Adipose tissue (tissue), 3 donors: Measurements from ENCODE around the gene ADCY5. TPM values are rescaled to one million over a fixed set of nuclear protein-coding genes. Genes with fewer than 3 reads are reported as not detected.

Experiments used
- H3K27ac ChIP-seq: one replicate; pipeline ENCODE4 v1.5.1; 2013; ENCODE audit warnings: low read depth, low read length
- WGBS, 3 donors: extraction: QIAGEN DNeasy Blood & Tissue Kit; methylation state at CpG; one replicate each; pipeline ENCODE4 v1.1.7; 2013; 5-methylcytosine and 5-hydroxymethylcytosine counted together
- polyA plus RNA-seq, 3 donors: library from polyadenylated mRNA; stranded (reverse); fragments of 200-250 nt; gene quantifications; one replicate each; pipeline ENCODE4 v1.2.3, GENCODE V29; 2013
- donor health status: healthy with polysubstance abuse.
- donor health status: Bipolar disorder and iron deficiency.
- donor health status: healthy.

ADCY5 gene
- polyA plus RNA-seq, 3 donors, result 6.0 to 76.1 (median 8.0) TPM

DNA sequence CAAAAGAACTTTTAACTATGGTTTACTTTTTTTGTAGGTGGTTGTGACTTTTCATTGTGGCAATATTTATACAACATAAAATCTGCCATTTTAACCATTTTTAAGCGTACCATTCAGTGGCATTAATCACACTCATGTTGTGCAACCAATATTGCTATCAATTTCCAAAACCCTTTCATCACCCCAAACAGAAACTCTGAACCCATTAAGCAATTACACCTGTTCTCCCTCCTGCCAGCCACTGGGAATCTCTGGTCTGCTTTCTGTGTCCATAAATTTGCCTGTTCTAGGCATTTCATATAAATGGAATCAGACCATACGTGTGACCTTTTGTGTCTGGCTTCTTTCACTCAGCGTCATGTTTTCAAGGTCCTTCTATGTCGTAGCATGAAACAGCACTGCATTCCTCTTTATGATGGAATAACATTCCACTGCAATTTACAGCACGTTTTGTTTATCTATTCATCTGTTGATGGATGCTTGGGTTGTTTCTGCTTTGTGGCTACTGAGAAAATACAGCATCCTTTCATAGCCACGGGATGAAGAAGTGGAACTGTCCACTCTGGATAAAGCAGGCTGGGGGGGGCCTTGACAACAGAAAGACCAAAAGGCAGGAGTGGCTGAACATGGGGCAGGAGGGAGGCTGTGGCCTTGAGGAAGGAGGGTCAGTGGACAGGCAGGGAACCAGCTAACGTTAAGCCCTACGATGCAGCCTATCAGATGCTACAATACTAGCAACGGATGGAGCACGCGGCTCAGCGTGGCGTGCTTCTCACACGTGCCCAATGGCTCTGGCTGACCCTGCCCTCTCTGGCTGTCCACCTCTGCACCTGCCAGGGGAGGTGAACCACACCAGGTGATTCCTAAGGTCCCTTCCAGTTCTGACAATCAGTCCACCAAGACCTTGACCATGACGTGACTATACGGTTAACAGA is 136.3 kb downstream of the ADCY5 start:
- 77 to 81% (median 77%) methylated on average over 16 of the region's 16 CpGs for WGBS, 3 donors
- no peak overlapping the region for H3K27ac ChIP-seq

DNA sequence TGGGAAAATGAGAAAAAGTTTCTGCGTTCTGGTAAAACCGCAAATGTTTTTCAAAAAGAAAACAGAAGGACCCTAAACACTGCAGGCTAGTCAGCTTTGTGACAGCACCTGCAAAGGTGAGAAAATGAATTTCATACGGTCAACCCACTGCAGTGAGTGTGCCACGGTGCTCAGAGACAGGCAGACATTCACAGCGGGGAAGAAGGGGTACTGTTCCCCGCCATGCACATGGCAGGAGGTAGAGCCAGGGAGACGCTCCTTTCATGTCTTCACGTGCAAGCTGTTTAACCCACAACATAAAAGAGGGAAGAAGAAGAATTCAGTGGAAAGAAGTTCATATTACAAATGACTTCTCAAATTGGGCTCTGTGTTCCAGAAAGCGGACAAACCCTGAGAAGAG is 137.7 kb downstream of the ADCY5 start:
- H3K27ac ChIP-seq, result no peak overlapping the region

GRCh38 chr3:123310741-123311140 is 138.1 kb downstream of the ADCY5 start:
- 67 to 74% (median 69%) methylated on average over 6 of the region's 6 CpGs for WGBS, 3 donors
- H3K27ac ChIP-seq, result no peak overlapping the region

More for the DNA sequence above, 137.7 kb downstream of the ADCY5 start:
- 81 to 90% (median 81%) methylated on average over 9 of the region's 9 CpGs for WGBS, 3 donors

DNA sequence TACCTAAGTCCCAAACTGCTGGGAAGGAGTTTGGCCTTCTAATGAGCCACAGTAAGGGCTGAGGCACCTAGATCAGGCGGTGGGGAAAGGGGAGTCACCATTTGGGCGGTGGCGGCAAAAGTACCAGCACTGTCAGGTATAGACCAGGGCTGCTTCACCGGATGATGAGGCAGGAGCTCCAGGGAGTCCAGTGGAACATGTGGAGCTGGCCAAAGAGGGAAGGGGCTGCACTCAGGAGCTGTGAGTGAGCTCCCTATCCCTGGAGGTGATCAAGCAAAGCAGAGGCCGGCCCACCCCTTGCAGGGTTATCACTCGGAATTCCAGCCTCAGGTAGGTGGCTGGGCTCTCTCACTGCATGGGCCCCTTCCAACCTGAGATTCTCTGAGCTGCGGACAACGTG is 138.7 kb downstream of the ADCY5 start:
- H3K27ac ChIP-seq, result no peak overlapping the region
- WGBS, 3 donors, result 90 to 95% (median 92%) methylated on average over 8 of the region's 8 CpGs

DNA sequence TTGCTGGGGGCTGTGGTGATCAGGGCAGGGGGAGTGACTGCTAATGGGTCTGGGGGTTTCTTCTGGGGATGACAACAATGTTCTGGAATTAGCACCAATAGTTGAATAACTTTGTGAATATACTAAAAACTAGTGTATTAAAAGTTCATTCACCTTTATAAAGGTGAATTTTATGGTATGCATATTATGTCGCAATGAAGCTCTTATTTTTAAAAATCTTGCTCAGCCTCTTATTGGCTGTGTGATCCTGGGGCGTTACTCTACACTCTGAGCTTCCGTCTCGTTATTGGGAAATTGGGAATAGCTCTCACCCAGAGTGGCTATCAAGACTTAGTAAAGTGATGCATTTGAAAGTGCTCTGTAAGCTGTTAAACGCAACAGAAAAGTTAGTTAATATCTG is 141.8 kb downstream of the ADCY5 start:
- 89 to 93% (median 92%) methylated on average over 5 of the region's 5 CpGs for WGBS, 3 donors
- no peak overlapping the region for H3K27ac ChIP-seq

GRCh38 chr3:123305192-123305591 is 143.7 kb downstream of the ADCY5 start:
- no peak overlapping the region for H3K27ac ChIP-seq
- 74 to 81% (median 77%) methylated on average over 2 of the region's 2 CpGs for WGBS, 3 donors

GRCh38 chr3:123303976-123304560 is 144.8 kb downstream of the ADCY5 start:
- WGBS, 3 donors, result 88 to 91% (median 90%) methylated on average over 15 of the region's 15 CpGs
- no peak overlapping the region for H3K27ac ChIP-seq

GRCh38 chr3:123302961-123303360 is 145.9 kb downstream of the ADCY5 start:
- WGBS, 3 donors, result 78 to 90% (median 86%) methylated on average over 14 of the region's 14 CpGs
- no peak overlapping the region for H3K27ac ChIP-seq

DNA sequence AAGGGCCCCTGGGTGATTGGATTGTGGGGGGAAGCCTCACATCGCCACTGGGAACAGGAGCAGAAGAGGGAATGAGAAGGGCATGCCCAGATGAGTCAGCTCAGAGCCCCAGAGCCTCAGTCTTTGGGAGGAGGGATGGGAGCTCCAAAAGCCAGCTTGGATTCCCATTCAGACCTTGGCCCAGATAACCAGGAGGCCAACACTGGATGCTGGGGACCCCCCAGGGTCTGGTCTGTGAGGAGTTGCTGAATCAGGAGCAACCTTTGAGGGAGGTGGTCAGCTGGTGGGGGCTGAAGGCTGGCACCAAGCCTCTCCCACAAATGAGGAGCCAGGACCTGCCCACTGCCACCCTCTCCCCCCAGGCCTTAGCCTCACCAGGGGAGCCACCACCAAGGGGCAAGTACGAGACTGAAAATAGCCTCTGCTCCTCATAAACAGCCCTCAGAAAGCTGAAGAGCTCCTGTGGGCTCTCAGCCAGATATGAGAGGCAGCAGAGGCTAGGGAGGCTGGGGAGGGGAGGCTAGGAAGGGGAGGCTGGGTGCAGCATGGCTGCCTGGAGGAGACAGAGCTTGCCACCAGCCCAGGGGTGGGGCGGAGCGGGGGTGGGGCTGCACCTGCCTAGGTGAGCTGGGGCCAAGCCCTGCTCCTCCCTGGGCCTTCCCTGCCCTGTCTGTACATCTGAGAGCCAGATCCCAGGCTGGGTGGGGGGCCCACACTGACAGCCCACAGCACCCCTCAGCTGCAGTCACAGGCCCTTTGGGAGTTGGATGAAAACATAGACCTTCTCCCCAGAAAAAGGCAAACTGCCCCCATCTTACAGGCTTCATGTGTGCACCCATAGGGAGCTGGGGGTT is 147.3 kb downstream of the ADCY5 start:
- no peak overlapping the region for H3K27ac ChIP-seq
- 62 to 83% (median 67%) methylated on average over 4 of the region's 4 CpGs for WGBS, 3 donors

DNA sequence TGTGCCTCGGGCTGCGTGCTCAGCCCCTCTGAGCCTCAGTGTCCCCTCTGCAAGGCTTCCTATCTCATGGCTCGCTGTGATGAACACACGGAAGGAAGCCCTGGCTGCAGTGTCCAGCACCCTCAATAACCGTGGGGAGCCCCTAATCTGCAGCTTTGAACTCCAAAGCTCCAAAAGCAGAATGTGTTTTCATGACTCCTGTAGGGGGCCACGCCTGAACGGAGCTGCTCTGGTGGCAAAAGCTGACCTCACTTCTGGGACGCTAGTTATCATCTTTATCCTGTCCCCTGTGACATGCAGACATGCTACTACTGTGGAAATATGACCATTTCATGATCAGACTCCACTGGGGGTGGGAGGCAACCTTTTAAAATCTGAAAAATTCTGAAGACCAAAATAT is 148.3 kb downstream of the ADCY5 start:
- WGBS, 3 donors, result 79 to 85% (median 82%) methylated on average over 8 of the region's 8 CpGs
- H3K27ac ChIP-seq, result no peak overlapping the region

GRCh38 chr3:123300056-123300455 is 148.8 kb downstream of the ADCY5 start:
- 91 to 94% (median 94%) methylated on average over 16 of the region's 16 CpGs for WGBS, 3 donors
- H3K27ac ChIP-seq, result no peak overlapping the region

DNA sequence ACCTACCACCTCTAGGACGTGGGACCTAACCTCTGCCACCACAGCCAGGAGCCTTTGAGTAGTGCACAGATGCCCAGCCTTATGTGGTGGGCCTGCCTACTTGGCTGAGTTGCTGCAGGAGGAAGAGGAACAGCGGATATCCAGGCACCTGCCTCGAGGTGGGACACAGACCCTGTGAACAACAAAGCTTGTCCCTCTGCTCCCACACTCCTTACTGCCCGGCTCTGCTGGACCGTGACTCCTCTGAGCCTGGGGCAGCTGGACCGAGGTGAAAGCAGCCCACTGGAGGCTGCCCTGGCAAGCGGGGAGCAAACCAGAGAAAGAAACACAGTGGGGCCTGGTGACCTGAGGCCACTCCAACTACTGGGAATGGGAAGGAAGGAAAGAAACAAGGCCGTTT is 149.3 kb downstream of the ADCY5 start:
- 78 to 86% (median 85%) methylated on average over 7 to 8 of the region's 8 CpGs for WGBS, 3 donors
- no peak overlapping the region for H3K27ac ChIP-seq

- 75 to 77% (median 76%) methylated on average over 5 of the region's 5 CpGs for WGBS, 3 donors
- H3K27ac ChIP-seq, result no peak overlapping the region
Measured at GRCh38 chr3:123298903-123299302, 150.0 kb downstream of the ADCY5 start.

DNA sequence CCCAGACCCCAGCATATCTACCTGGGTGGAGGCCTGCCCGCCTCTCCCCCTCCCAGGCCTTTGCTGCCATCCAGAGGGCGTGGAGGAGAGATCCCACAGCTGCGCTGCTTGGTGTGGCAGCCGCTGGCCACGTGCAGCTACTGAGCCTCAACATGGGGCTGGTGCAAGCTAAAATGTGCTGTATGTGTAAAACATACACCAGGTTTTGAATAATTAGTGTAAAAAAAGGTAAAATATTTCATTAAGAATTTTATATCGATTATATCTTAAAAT is 151.3 kb downstream of the ADCY5 start:
- 82 to 88% (median 84%) methylated on average over 6 of the region's 6 CpGs for WGBS, 3 donors
- no peak overlapping the region for H3K27ac ChIP-seq

GRCh38 chr3:123296836-123297626 is 151.9 kb downstream of the ADCY5 start:
- 82 to 85% (median 85%) methylated on average over 13 of the region's 13 CpGs for WGBS, 3 donors
- H3K27ac ChIP-seq, result no peak overlapping the region

- WGBS, 3 donors, result 86 to 88% (median 87%) methylated on average over 7 of the region's 7 CpGs
Measured at GRCh38 chr3:123296261-123296660, 152.6 kb downstream of the ADCY5 start.

DNA sequence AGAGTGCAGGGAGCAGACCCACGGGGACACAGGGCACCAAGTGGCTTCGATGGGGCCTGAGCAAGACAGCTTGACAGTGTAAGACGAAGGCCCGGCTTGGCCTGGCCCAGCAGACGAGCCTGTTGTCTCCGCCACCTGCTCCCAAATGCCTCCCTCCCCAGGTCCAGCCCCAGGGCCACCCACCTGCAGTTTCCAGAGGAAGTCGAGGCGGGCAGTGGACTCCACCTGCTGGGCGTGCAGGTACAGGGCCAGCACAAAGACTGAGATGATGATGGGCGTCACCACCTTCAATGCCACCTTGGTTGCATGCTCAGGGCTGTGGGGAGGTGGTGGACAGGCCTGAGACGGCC is 153.0 kb downstream of the ADCY5 start:
- WGBS, 3 donors, result 67 to 75% (median 73%) methylated on average over 10 to 11 of the region's 11 CpGs
- no peak overlapping the region for H3K27ac ChIP-seq

More at GRCh38 chr3:123296261-123296660, 152.6 kb downstream of the ADCY5 start:
- no peak overlapping the region for H3K27ac ChIP-seq

DNA sequence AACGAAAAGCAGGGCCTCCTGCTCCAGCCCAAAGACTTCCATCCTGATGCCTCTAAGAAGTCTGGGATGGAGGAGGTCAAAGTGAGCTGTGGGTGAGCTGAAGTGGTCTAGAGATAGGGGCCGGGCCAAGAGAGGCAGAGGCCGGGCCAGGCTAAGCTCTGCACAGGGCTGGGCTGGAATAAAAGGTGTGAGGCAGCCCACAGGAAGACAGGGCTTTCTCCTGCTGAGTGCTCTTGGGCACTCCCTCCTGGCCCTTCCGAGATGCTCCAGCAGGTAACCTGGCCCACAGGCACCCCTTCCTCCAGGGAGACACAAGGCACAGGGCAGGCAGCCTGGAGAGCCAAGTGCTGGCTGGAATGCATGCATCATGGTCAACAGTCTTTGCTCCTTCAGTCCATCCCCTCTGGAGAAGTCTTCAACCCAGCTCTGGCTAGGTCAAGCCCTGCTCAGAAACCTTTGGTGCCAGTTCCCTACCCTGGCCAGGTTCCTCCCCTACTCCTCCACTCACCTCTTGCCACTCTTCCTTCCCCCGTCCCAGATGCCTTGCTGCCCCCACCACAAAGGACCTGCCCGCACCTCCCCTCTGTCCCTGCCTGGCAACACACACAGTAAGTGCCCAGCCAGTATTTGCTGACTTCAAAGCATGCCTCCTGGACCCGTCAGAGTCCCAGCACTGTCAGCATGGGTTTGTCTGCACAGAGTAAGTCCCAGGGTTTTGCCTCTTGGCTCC is 153.6 kb downstream of the ADCY5 start:
- H3K27ac ChIP-seq, result no peak overlapping the region
- WGBS, 3 donors, result 68 to 79% (median 74%) methylated on average over 7 of the region's 7 CpGs
